Naive thymus-derived CD4-positive, alpha-beta T cell (primary cell): Measurements from ENCODE around the gene EZR. TPM values are rescaled to one million over a fixed set of nuclear protein-coding genes. Genes with fewer than 3 reads are reported as not detected.
"Not testable (repeated sequence)": the region's sequence is repeated elsewhere in the genome, so short reads cannot be mapped to it uniquely, and the experiment has no call there.

Experiments used
- ATAC-seq: fragments of 150-1000 bp; cut with Tn5 transposase; 2 replicates; pipeline ENCODE4 v1.10.0; 2021; ENCODE audit warnings: mild to moderate bottlenecking, moderate library complexity
- CTCF ChIA-PET: fragments of 350-600 bp; sonication (Branson Sonifier 250); formaldehyde crosslinking; loops from one replicate; lab custom pipeline; 2021; ENCODE audit warnings: antibody characterized with exemption; lab: Charles Lee
- POLR2A ChIA-PET: fragments of 350-600 bp; sonication (Branson Sonifier 250); formaldehyde crosslinking; loops from one replicate; lab custom pipeline; 2021; ENCODE audit warnings: antibody characterized with exemption, inconsistent platforms; lab: Charles Lee
- DNase-seq, 9 donors: peaks; one replicate each; pipeline versions ENCODE4 v3.0.0 to v3.0.0-alpha.2; 2020 to 2022; ENCODE audit warnings: mixed read lengths in 1 of 9
- H3K27ac ChIP-seq: one replicate; pipeline ENCODE4 v1.7.0; 2013; ENCODE audit warnings: mild to moderate bottlenecking, low read depth, low read length, moderate library complexity
- H3K27me3 ChIP-seq, 2 donors: one replicate each; pipeline ENCODE4 v1.7.0; 2013; ENCODE audit warnings: low read length in 2 of 2, mild to moderate bottlenecking in 2 of 2, moderate library complexity in 2 of 2; ENCODE audit not compliant: control insufficient read depth in 2 of 2, insufficient read depth in 2 of 2
- H3K36me3 ChIP-seq, 3 experiments: 1 replicate in 2 of 3; 2 replicates in 1 of 3; pipeline ENCODE4 v1.7.0; 2013; ENCODE audit warnings: low read length in 3 of 3, mild to moderate bottlenecking in 3 of 3, moderate library complexity in 1 of 3; ENCODE audit not compliant: insufficient read depth in 3 of 3, control insufficient read depth in 2 of 3
- H3K4me1 ChIP-seq, 2 donors: one replicate each; pipeline ENCODE4 v1.7.0; 2013; ENCODE audit warnings: low read length in 2 of 2, mild to moderate bottlenecking in 2 of 2, moderate library complexity in 1 of 2; ENCODE audit not compliant: control insufficient read depth in 2 of 2, insufficient read depth in 2 of 2
- H3K4me3 ChIP-seq: 2 replicates; pipeline ENCODE4 v1.7.0; 2013; ENCODE audit warnings: mild to moderate bottlenecking, low read length
- H3K9me3 ChIP-seq, 3 experiments: 1 replicate in 2 of 3; 2 replicates in 1 of 3; pipeline ENCODE4 v1.7.0; 2013; ENCODE audit warnings: low read length in 3 of 3; ENCODE audit not compliant: control insufficient read depth in 2 of 3
- H3K27ac Mint-ChIP-seq, 9 donors: one replicate each; pipeline ENCODE4 v1.8.0; 2020 to 2022; ENCODE audit warnings: mixed read lengths in 9 of 9, mild to moderate bottlenecking in 8 of 9, moderate library complexity in 5 of 9, inconsistent platforms in 2 of 9
- H3K27me3 Mint-ChIP-seq, 5 donors: one replicate each; pipeline ENCODE4 v1.8.0; 2021 to 2022; ENCODE audit warnings: mixed read lengths in 5 of 5, mild to moderate bottlenecking in 1 of 5
- H3K36me3 Mint-ChIP-seq, 5 donors: one replicate each; pipeline ENCODE4 v1.8.0; 2020 to 2022; ENCODE audit warnings: mixed read lengths in 5 of 5, mild to moderate bottlenecking in 3 of 5, inconsistent platforms in 1 of 5
- H3K4me1 Mint-ChIP-seq, 7 donors: one replicate each; pipeline ENCODE4 v1.8.0; 2020 to 2022; ENCODE audit warnings: mixed read lengths in 7 of 7, mild to moderate bottlenecking in 3 of 7, inconsistent platforms in 1 of 7
- H3K4me3 Mint-ChIP-seq, 10 donors: one replicate each; pipeline ENCODE4 v1.8.0; 2020 to 2022; ENCODE audit warnings: mild to moderate bottlenecking in 10 of 10, mixed read lengths in 10 of 10, moderate library complexity in 6 of 10, inconsistent platforms in 2 of 10
- H3K9me3 Mint-ChIP-seq, 11 donors: one replicate each; pipeline ENCODE4 v1.8.0; 2020 to 2022; ENCODE audit warnings: mixed read lengths in 11 of 11, mild to moderate bottlenecking in 4 of 11, inconsistent platforms in 1 of 11, moderate library complexity in 1 of 11
- intact Hi-C, 2 donors: fragments of 100-400 bp; cut with micrococcal nuclease; formaldehyde crosslinking; loops; one replicate each; pipeline ENCODE4 v1.15.1; 2023
- polyA plus RNA-seq, 2 donors: library from polyadenylated mRNA; unstranded; fragments of 300-500 nt; fragmentation: Illumina TruSeq; gene quantifications; one replicate each; pipeline ENCODE4 v1.2.3, GENCODE V29; 2021
- total RNA-seq, 6 experiments: library from RNA in 5 of 6; stranded (reverse) in 5 of 6; gene quantifications; 1 replicate in 5 of 6; 2 replicates in 1 of 6; pipeline ENCODE4 v1.2.3 and lab custom pipeline; 2021 to 2026

Gene EZR
- total and polyA plus RNA-seq, 7 experiments from 2014 or later: 115 to 201 (median 140) TPM

DNA sequence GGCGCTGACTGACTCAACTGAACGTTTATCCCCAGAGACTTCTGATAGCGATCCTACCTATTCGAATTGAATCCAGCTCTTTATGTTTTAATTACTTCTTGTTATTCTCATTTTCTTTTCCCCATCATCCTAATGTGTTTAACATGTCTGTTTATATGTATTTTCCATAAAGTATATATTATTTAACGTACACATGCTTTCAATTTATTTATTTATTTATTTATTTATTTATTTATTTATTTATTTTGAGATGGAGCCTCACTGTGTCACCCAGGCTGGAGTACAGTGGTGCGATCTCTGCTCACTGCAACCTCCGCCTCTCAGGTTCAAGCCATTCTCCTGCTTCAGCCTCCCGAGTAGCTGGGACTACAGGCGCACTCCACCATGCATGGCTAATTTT lies 13.6 kb upstream of the EZR start:
- H3K9me3 Mint-ChIP-seq, H3K9me3 ChIP-seq, DNase-seq, H3K27me3 ChIP-seq, H3K27ac ChIP-seq, ATAC-seq, CTCF ChIA-PET, H3K4me1 Mint-ChIP-seq, intact Hi-C loops, H3K4me1 ChIP-seq, H3K4me3 Mint-ChIP-seq, H3K4me3 ChIP-seq, H3K36me3 Mint-ChIP-seq, H3K36me3 ChIP-seq: not testable (repeated sequence)
- peak overlapping the region in 1 of 9 donors; percentile 32 for H3K27ac Mint-ChIP-seq
- POLR2A ChIA-PET: interaction anchor here (1.0 to 1.8 kb wide), 3 partner anchors 10 to 21 kb away, joined by 4 to 13 read pairs (median 6); no protein-coding TSS in a partner anchor
- peaks cover 0 to 21% (median 0%) of the 10 kb centered on the region in 5 donors for H3K27me3 Mint-ChIP-seq

DNA sequence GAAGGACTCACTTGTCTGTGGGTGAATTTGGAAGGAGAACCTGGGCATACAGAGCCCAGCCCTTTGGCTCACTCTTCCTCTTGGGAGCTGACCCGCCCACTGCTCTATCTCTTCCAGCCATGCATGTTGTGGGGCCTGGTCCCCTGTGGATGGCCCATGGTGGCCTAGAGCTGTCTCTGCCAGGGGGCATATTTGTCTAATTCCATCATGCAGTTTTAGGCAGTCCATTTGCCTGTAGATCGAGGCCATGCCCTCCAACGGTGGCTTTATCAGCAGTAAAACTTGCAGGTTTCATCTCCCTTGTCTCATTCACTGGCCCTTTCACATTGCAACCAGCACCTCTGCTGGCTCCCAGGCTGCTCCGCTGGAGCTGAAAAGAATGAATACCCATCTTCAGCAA lies 12.9 kb upstream of the EZR start:
- H3K27ac ChIP-seq: no peak overlapping the region
- no peaks in the 10 kb centered on the region for H3K9me3 ChIP-seq
- Mint-ChIP-seq H3K27ac (peak overlapping the region in 2 of 9 donors; percentile 18 to 32), H3K36me3 (no peaks in the 10 kb centered on the region), H3K4me1 (peaks cover 0 to 3% (median 0%) of the 10 kb centered on the region in 7 donors), H3K4me3 (no peak overlapping the region), H3K9me3 (peaks cover 0 to 2% (median 0%) of the 10 kb centered on the region in 11 donors), H3K27me3 (peaks cover 0 to 21% (median 0%) of the 10 kb centered on the region in 5 donors)
- H3K4me1 ChIP-seq: no peaks in the 10 kb centered on the region
- H3K36me3 ChIP-seq: no peaks in the 10 kb centered on the region
- POLR2A ChIA-PET: interaction anchor here (1.0 to 1.8 kb wide), 3 partner anchors 9 to 22 kb away, joined by 4 to 13 read pairs (median 6); no protein-coding TSS in a partner anchor
- intact Hi-C loops: no loop called here
- ATAC-seq (no peak), DNase-seq (no peak)
- H3K4me3 ChIP-seq: no peak overlapping the region
- H3K27me3 ChIP-seq: no peaks in the 10 kb centered on the region
- CTCF ChIA-PET: no interaction called here

DNA sequence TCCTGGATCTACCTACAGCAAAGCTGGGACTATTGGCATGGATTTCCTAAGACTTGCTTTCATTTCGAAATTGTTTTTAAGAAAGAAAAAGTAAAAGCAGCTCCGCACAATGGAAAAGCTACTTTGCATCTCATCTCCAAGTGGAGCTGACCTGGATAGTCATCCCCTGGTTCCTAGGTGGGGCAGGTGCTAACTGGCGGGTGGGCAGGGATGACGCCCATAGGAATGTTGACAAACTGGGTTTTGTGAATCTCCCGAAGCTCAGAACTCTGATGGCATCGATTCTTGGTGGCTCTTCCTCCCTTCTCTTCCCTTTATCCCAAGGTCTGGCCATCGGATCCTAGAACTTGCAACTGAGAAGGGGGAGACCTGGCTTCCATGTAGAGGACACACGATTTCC lies 12.4 kb upstream of the EZR start:
- Histone ChIP-seq H3K9me3 (no peaks in the 10 kb centered on the region), H3K27me3 (no peaks in the 10 kb centered on the region), H3K36me3 (no peaks in the 10 kb centered on the region), H3K4me3 (no peak overlapping the region), H3K27ac (no peak overlapping the region), H3K4me1 (no peaks in the 10 kb centered on the region)
- peaks cover 0 to 2% (median 0%) of the 10 kb centered on the region in 11 donors for H3K9me3 Mint-ChIP-seq
- intact Hi-C loops: no loop called here
- no peaks in the 10 kb centered on the region for H3K36me3 Mint-ChIP-seq
- ChIA-PET CTCF (no interaction called here), POLR2A (interaction anchor here (1.0 kb wide), 1 partner anchor 9 kb away, joined by 6 read pairs; no protein-coding TSS in a partner anchor)
- H3K27me3 Mint-ChIP-seq: peaks cover 0 to 18% (median 0%) of the 10 kb centered on the region in 5 donors
- no peak for ATAC-seq
- H3K4me3 Mint-ChIP-seq: no peak overlapping the region
- peak overlapping the region in 1 of 9 donors; percentile 46 for H3K27ac Mint-ChIP-seq
- peaks cover 0 to 3% (median 0%) of the 10 kb centered on the region in 7 donors for H3K4me1 Mint-ChIP-seq
- no peak for DNase-seq

DNA sequence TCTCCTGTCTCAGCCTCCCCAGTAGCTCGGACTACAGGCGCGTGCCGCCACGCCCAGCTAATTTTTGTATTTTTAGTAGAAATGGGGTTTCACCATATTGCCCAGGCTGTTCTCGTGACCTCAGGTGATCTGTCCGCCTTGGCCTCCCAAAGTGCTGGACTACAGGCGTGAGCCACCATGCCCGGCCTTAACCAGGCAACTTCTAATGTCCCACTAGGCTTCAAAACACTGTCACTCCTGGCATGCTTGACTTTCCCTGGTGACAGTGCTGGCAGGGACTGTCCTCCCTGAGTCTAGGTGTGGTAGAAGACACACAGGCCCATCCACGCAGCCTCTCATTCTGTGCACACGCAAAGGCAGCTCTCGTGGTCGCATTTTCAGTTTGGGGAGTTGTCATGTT lies 11.6 kb upstream of the EZR start:
- Histone ChIP-seq H3K4me3 (no peak overlapping the region), H3K4me1 (no peaks in the 10 kb centered on the region), H3K9me3 (no peaks in the 10 kb centered on the region), H3K27ac (no peak overlapping the region), H3K27me3 (no peaks in the 10 kb centered on the region), H3K36me3 (no peaks in the 10 kb centered on the region)
- Mint-ChIP-seq H3K27me3 (peaks cover 0 to 18% (median 0%) of the 10 kb centered on the region in 5 donors), H3K4me3 (no peak overlapping the region), H3K36me3 (no peaks in the 10 kb centered on the region), H3K27ac (no peak overlapping the region), H3K9me3 (peaks cover 0 to 2% (median 0%) of the 10 kb centered on the region in 11 donors), H3K4me1 (peaks cover 0 to 6% (median 0%) of the 10 kb centered on the region in 7 donors)
- CTCF ChIA-PET: no interaction called here
- ATAC-seq (no peak), DNase-seq (no peak)
- POLR2A ChIA-PET: interaction anchor here (1.9 kb wide), 1 partner anchor 11 kb away, joined by 6 read pairs; the partner anchor contains the start of gene EZR
- intact Hi-C loops: no loop called here

DNA sequence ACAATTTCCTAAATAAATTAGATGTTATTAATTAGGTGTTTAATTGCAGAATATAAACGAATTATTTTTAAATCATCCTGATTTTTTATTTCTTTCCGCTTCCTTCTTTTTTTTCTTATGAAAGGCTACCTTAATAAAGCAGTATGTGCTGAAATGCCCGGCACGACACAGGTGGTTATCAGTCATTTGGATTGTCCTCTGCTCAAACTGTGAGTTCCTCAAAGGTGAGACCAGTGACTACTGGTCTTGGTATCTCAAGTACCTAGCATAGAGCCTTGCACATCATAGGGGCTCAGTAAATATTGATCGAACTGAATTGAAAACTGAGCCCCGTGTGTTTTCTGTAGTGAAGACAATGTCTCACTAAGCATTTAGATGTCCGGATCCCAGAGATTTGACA lies 9.6 kb upstream of the EZR start:
- intact Hi-C loops: no loop called here
- ChIA-PET POLR2A (interaction anchor here (0.6 kb wide), 1 partner anchor 10 kb away, joined by 3 read pairs; no protein-coding TSS in a partner anchor), CTCF (no interaction called here)
- Mint-ChIP-seq H3K4me3 (no peak overlapping the region), H3K27ac (no peak overlapping the region), H3K9me3 (peaks cover 0 to 2% (median 0%) of the 10 kb centered on the region in 11 donors), H3K4me1 (peaks cover 0 to 3% (median 0%) of the 10 kb centered on the region in 7 donors), H3K27me3 (peaks cover 0 to 10% (median 0%) of the 10 kb centered on the region in 5 donors), H3K36me3 (no peaks in the 10 kb centered on the region)
- no peaks in the 10 kb centered on the region for H3K36me3 ChIP-seq
- DNase-seq: no peak
- no peak overlapping the region for H3K27ac ChIP-seq
- no peaks in the 10 kb centered on the region for H3K4me1 ChIP-seq
- H3K9me3 ChIP-seq: no peaks in the 10 kb centered on the region
- H3K27me3 ChIP-seq: no peaks in the 10 kb centered on the region
- H3K4me3 ChIP-seq: no peak overlapping the region
- no peak for ATAC-seq

DNA sequence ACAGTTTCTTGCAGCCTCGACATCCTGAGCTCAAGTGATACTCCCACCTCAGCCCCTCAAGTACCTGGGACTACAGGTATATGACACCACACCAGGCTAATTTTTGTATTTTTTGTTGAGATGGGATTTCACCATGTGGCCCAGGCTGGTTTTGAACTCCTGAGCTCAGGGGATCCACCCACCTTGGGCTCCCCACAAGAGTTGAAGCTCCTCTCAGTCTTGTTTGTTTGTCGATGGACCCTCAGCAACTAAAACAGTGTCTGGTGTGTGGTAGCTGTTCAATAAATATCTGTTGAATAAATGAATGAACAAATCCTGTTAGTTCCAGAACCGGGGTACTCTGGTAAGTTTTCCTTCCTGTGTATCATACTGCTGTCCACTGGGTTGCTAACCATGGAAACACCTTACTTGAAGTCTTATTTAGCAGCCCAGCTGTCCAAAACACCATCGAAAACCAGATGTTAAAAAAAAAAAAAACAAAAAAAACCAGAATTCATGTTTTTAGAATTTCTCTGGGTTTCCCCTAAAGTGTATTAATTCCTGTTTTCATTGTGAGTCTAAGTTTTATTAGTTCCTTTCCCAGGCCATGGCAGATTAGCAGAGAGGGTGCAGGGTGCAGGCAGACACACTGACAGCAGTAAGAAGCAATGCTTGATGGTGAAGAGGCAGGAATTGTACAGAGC lies 7.8 kb upstream of the EZR start:
- no peaks in the 10 kb centered on the region for H3K36me3 ChIP-seq
- H3K36me3 Mint-ChIP-seq: no peaks in the 10 kb centered on the region
- no peaks in the 10 kb centered on the region for H3K9me3 ChIP-seq
- peaks cover 0 to 2% (median 0%) of the 10 kb centered on the region in 11 donors for H3K9me3 Mint-ChIP-seq
- no peak overlapping the region for H3K4me3 Mint-ChIP-seq
- no peaks in the 10 kb centered on the region for H3K4me1 ChIP-seq
- intact Hi-C loops: no loop called here
- no peak for DNase-seq
- peak overlapping the region in 1 of 9 donors; percentile 54 for H3K27ac Mint-ChIP-seq
- peaks cover 0 to under 1% (median 0%) of the 10 kb centered on the region in 5 donors for H3K27me3 Mint-ChIP-seq
- H3K27me3 ChIP-seq: no peaks in the 10 kb centered on the region
- H3K4me1 Mint-ChIP-seq: peaks cover 0 to 9% (median 0%) of the 10 kb centered on the region in 7 donors
- H3K4me3 ChIP-seq: no peak overlapping the region
- CTCF ChIA-PET: interaction anchor here (0.6 kb wide), 1 partner anchor 676 kb away, joined by 3 read pairs; no protein-coding TSS in a partner anchor
- POLR2A ChIA-PET: interaction anchor here (1.0 to 2.0 kb wide), 3 partner anchors 15 to 54 kb away, joined by 3 to 10 read pairs (median 4); no protein-coding TSS in a partner anchor
- ATAC-seq: peak; percentile 44
- H3K27ac ChIP-seq: no peak overlapping the region
